GM19351 (cell line): ENCODE results near the gene ABCB6.

Experiments
- ATAC-seq: cut with Tn5 transposase; IDR thresholded peaks from one replicate; pipeline ENCODE4 v1.9.1; 2021; ENCODE audit warnings: mild to moderate bottlenecking, moderate library complexity; ENCODE audit not compliant: unreplicated experiment

The ABCB6 gene

GRCh38 chr2:219197388-219197787 is 21.4 kb downstream of the ABCB6 start:
- no peak for ATAC-seq

GRCh38 chr2:219186754-219187456 is 31.9 kb downstream of the ABCB6 start:
- ATAC-seq: no peak

DNA sequence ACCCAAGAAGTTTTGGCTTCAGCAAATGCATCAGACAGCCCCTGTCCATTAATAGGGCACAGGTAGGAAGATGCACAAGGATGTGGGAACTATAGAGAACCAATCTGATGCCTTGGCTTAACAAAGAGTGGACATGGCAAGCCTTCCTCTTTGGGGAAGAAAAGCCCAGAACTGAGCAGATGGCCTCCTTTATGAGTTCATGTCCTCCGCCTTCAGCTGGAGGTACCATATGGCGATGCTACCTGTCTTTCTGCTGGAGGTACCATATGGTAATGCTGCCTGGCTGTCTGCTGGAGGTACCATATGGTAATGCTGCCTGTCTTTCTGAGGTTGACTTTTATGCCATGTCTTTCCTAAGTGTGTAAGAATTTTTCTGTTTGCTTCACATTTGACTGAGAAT is 34.6 kb downstream of the ABCB6 start:
- ATAC-seq: no peak

GRCh38 chr2:219183151-219183772 is 35.5 kb downstream of the ABCB6 start:
- no peak for ATAC-seq

GRCh38 chr2:219182331-219183150 is 36.2 kb downstream of the ABCB6 start:
- ATAC-seq: no peak

GRCh38 chr2:219181531-219181930 is 37.2 kb downstream of the ABCB6 start:
- no peak for ATAC-seq

DNA sequence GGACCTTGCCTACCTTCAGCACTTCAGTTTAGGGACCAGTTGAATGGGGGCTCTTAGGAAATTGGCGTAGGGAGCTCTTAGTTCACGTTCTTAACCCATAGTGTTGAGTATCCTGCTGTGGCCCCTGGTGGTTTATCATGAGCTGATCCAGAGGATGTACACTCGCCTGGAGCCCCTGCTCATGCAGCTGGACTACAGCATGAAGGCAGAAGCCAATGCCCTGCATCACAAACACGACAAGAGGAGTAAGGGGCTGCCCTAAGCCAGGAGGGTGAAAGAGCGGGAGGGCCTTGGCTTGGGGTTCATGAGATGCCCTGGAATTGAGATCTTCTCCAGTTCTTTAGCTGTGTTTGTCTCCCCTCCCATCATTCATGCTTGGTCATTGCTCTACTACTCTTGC is 37.8 kb downstream of the ABCB6 start:
- ATAC-seq: no peak

GRCh38 chr2:219179601-219180465 is 38.9 kb downstream of the ABCB6 start:
- no peak for ATAC-seq

- ATAC-seq: peak; percentile 12
These were observed 40.2 kb downstream of the ABCB6 start for GRCh38 chr2:219178377-219179175.

DNA sequence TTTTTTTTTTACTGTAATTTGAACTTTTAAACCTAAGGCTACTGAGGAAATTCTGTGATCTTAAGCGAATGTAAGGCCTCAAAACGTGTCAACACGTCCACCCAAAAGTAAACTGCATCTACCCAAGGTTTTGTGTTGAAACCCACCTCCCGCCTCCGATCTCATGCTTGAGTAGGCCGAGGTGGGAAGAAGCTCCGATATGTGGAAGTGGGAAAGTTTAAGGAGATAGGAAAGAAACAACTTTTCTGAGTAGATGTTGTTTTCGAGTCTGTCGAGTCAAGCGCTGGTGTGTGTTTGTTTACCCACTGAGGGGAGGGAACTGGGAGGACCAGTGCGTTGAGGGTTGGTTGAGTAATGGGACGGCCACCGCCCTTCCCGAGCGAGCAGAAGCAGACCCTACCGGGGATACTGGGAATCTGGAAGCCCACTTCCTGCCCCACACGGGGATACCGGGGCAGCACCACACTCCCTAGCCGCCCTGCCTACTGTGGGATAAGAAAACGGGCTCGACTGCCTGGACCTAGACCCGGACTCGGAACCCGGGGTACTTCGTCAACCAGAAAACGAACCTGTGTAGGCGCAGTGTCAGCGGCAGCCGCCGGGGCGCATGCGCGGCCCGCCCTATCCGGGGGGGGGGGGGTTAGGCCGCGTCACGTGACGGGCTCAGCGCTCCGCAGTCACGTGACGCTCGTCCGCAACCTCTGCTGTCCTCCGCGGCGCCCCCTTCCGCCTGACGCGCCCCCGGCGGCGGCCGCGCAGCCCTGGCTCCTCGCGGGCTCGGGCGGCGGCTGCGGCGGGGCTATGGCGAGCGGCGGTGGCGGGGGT is 41.0 kb downstream of the ABCB6 start, which contains the start of gene RETREG2:
Gene RETREG2, plus strand, starts transcription at position 724 of the 825 bp plus-strand sequence. Its CDS starts 78 bp downstream, at position 802.
- ATAC-seq: peak; percentile 37

- ATAC-seq: peak; percentile 66
These were observed 41.8 kb downstream of the ABCB6 start, which contains the start of gene CNPPD1 for GRCh38 chr2:219176818-219177551. CNPPD1 (minus strand) TSS chr2:219176925; CDS start chr2:219176828, 97 bp downstream.

- peak; percentile 28 for ATAC-seq
These were observed 42.6 kb downstream of the ABCB6 start for GRCh38 chr2:219175928-219176817.

GRCh38 chr2:219175486-219175885 is 43.3 kb downstream of the ABCB6 start:
- ATAC-seq: no peak

- ATAC-seq: no peak
These were observed 44.0 kb downstream of the ABCB6 start for GRCh38 chr2:219174801-219175200.

- no peak for ATAC-seq
These were observed 44.6 kb downstream of the ABCB6 start for GRCh38 chr2:219174146-219174545.

GRCh38 chr2:219173176-219173575 is 45.6 kb downstream of the ABCB6 start:
- no peak for ATAC-seq
